Right lobe of liver (tissue), 4 donors: Measurements from ENCODE around the gene ASCC1.

Source experiments
- POLR2A ChIP-seq: fragments of 450-650 bp; IDR thresholded peaks from one replicate; pipeline ENCODE4 v1.6.1; 2017; ENCODE audit warnings: antibody characterized with exemption, mild to moderate bottlenecking
- TF ChIP-seq, protein P1 (sequence below), 4 donors: fragments of 200-600 bp in 3 of 4; fragments of 450-650 bp in 1 of 4; IDR thresholded peaks; one replicate each; pipeline versions ENCODE4 v1.5.1 to v1.8.0; 2016 to 2022; ENCODE audit warnings: antibody characterized with exemption in 4 of 4, mild to moderate bottlenecking in 2 of 4
- donor health status: DM: no; HTN: no; CAD: no.
- donor health status: DM: no; HTN: no; CAD: no.
- donor health status: DM: no; HTN: yes; CAD: no.

DNA sequence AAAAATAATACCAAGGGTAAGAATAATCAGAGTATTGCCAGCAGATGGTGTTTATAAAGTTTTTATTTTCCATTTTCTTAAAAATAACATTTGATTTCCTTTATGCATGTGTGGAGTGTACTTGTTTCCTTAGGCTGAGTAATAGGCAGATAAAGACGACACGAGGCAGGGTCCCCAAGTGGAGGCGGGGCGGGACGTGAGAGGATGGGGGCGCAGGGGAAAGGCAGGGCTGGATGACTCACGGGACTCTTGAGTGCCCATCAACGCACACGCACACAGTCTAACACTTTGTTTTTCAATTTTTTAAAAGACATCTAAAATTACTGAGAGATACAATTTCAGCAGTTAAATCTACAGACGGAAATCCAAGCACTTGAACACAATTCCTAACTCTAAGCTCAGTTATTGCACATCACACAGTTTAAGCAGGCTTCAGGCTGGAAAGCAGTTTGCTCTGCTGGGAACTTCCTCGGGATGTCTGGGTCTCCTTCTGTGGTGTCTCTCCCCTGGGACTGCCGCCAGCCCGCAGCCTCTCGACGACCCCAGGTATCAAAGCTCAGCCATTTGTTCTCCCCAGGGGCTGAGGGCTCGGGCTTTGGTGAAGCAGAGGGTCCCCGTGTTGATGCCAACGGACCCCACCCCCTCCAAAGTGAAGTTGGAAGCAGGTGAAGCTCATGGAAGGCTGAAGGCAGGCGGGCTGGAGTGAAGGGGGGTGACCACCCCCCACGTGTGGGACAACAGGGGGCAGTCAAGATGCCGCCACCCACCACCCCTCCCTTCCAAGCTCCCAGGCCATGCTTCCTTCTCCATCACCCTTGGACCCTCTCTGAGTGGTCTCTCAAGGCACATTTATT is 156.9 kb downstream of the ASCC1 start:
- no peak for TF ChIP-seq POLR2A
- TF ChIP-seq, protein P1, sequence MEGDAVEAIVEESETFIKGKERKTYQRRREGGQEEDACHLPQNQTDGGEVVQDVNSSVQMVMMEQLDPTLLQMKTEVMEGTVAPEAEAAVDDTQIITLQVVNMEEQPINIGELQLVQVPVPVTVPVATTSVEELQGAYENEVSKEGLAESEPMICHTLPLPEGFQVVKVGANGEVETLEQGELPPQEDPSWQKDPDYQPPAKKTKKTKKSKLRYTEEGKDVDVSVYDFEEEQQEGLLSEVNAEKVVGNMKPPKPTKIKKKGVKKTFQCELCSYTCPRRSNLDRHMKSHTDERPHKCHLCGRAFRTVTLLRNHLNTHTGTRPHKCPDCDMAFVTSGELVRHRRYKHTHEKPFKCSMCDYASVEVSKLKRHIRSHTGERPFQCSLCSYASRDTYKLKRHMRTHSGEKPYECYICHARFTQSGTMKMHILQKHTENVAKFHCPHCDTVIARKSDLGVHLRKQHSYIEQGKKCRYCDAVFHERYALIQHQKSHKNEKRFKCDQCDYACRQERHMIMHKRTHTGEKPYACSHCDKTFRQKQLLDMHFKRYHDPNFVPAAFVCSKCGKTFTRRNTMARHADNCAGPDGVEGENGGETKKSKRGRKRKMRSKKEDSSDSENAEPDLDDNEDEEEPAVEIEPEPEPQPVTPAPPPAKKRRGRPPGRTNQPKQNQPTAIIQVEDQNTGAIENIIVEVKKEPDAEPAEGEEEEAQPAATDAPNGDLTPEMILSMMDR (IDR thresholded peaks at IDR 0.05): no peak
